ENCODE measurements around the gene AHCTF1. TPM values are rescaled to one million over a fixed set of nuclear protein-coding genes. Genes with fewer than 3 reads are reported as not detected.
"Not testable (repeated sequence)": the region's sequence is repeated elsewhere in the genome, so short reads cannot be mapped to it uniquely, and the experiment has no call there.

The AHCTF1 gene
- total RNA-seq, 1 donor from 2014 or later, result 21.1 TPM

DNA sequence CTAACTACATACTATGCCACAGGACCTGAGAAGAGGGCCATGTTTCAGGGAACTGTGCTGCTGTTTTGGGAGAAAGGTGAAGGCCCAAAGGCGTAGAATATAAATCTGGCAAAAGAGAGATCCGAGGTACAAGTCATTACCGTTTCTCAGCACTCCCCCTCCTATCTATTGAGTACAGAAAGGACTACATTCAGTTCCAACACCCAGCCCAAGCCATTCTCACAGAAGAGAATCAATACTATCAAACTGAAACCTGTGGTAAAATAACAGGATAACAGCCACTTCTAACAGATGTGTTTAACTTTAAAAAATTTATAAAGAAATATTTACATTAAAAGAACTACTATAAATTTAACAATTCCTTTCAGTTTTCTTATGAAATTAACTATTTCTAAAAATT, 7.8 kb downstream of the AHCTF1 start:
- DNase-seq (ENCODE audit: missing footprints) (no peak), ATAC-seq (no peak)
- intact Hi-C loops (cut with DNase I), result no loop called here

DNA sequence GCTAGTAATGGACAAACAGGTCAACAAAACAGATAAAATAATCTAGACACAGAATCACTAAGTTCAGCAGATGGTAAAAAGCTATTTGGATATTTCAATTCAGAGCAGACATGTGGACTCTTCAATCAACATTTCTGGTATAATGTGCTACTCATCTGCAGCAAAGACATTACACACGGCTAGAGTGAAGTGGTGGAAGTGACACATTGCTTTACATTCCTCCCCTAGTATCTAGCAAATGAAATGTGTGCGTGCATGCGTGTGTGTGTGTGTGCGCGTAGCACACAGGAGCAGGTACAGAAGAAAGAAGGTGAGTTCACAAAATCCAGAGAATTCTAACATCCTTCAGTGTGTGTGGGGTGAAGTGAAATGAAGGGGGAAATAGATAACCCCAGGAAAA, 8.3 kb downstream of the AHCTF1 start:
- DNase-seq (ENCODE audit: missing footprints), result no peak
- intact Hi-C loops (cut with DNase I), result no loop called here
- ATAC-seq, result no peak

DNA sequence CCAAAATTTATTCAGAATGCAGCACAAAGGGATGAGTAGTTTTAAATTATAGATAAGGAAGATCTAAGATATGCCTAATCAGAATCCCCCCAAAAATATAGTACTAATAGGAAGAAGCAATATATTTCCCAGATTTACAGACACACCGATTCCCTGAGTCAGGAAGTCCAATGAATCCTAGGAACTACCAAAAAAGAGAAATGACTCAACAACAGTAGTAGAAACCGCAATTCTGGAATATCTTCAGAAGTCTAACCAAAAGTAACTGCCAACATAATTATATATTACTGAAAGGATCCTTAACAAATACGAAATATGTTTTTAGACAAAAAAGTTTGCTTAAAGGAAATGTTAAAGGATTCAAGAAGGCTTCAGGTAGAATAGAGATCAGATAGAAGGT, 10.3 kb downstream of the AHCTF1 start:
- ATAC-seq (no peak), DNase-seq (ENCODE audit: missing footprints) (no peak)
- intact Hi-C loops (cut with DNase I), result no loop called here

DNA sequence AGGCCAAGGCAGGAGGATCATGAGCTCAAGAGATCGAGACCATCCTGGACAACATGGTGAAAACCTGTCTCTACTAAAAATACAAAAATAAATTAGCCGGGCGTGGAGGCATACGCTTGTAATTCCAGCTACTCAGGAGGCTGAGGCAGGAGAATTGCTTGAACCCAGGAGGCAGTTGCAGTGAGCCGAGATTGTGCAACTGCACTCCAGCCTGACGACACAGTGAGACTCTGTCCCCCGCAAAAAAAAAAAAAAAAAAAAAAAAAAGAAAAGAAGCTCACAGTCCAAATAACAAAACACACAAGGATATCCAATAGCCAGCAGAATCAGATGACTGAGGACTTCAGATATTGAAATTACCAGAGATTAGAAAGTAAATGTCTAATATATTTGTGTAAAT, 11.8 kb downstream of the AHCTF1 start:
- no peak for ATAC-seq
- DNase-seq (ENCODE audit: missing footprints), result no peak
- intact Hi-C loops (cut with DNase I), result no loop called here

DNA sequence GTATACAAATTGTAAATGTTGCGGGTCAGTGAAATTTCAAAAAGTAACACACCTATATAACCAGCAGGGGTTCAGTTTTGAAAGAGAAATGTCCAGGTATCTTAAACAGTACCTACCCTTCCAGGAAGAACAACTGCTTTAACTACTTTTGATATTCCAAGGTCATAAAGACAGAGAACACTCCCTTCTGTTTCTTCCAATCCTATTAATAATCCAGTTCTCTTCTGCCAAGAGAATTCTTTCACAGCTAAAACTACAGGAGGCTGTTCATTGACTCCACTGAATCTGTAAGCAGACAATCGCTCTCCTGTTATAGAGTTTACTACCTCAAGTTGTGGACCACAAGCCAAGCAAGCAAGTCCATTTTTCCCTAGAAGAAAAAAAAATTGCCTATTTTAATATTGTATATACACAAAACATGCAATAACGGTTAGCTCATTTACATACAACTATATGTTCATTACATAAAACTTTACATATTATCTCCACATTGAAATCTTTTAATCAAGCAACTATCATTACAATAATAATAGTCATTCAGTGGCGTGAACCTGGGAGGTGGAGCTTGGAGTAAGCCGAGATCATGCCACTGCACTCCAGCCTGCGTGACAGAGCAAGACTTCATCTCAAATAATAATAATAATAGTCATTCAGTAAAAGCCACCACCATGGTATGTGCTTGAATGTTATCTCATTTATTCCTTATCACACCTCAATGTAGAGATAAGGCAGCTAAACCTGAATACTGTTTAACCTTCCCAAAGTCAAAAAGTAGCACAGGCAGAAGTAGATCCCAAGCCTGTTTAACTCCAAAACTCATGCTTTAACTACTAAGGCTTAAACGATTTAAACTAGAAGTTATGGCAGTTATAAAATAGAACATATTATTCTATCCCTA, 15.5 kb downstream of the AHCTF1 start:
- intact Hi-C loops (cut with DNase I); DNase-seq (ENCODE audit: missing footprints): not testable (repeated sequence)
- ATAC-seq, result peak; percentile 69

DNA sequence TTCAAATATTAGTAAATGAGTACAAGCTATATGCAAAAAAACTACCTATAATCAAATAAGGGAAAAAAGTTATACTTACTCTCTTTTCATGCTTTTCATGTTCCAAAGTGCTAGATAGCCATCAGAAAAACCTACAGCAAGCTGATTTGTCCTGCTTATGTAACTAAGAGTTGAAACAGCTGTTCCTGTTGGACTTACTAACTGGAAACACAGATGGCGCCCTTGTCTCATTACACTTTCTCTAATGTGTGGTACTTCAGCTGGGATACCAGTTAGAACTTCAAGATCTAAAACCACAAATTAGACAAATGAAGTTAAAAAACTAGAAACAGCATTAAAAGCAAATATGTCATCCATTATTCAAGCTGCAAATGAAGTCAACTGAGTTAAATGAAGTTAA, 24.3 kb downstream of the AHCTF1 start:
- intact Hi-C loops (cut with DNase I), result loop anchor here (1.0 kb wide), 1 partner anchor 64 kb away; no protein-coding TSS in a partner anchor
- DNase-seq (ENCODE audit: missing footprints) (no peak), ATAC-seq (no peak)

DNA sequence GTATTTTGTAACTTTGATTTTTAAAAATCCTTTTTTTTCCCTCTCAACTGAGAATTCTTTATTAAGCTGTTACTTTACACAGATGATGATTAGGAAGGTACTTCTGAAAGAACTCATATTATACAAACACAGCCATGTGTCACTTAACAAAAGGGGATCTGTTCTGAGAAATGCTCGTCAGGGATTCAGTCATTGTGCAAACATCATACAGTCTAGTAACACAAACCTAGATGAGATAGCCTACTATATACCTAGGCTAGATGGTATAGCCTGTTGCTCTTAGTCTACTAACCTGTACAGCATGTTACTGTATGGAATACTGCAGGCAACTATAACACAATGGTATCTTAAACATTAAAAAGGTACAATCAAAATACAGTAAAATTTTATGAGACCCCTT, 24.9 kb downstream of the AHCTF1 start:
- no peak for DNase-seq (ENCODE audit: missing footprints)
- ATAC-seq, result no peak
- intact Hi-C loops (cut with DNase I), result loop anchor here (1.0 kb wide), 1 partner anchor 64 kb away; no protein-coding TSS in a partner anchor

GRCh38 chr1:246901874-246902273, 29.9 kb downstream of the AHCTF1 start:
- ATAC-seq (no peak), DNase-seq (ENCODE audit: missing footprints) (no peak)
- intact Hi-C loops (cut with DNase I), result no loop called here

GRCh38 chr1:246897302-246897701, 34.4 kb downstream of the AHCTF1 start:
- intact Hi-C loops (cut with DNase I), result no loop called here
- ATAC-seq, result no peak

GRCh38 chr1:246893191-246893939, 38.4 kb downstream of the AHCTF1 start:
- ATAC-seq (no peak), DNase-seq (ENCODE audit: missing footprints) (no peak)
- intact Hi-C loops (cut with DNase I), result loop anchor here (5.0 kb wide), 1 partner anchor 36 kb away; no protein-coding TSS in a partner anchor

More at GRCh38 chr1:246897302-246897701, 34.4 kb downstream of the AHCTF1 start:
- DNase-seq (ENCODE audit: missing footprints), result no peak

DNA sequence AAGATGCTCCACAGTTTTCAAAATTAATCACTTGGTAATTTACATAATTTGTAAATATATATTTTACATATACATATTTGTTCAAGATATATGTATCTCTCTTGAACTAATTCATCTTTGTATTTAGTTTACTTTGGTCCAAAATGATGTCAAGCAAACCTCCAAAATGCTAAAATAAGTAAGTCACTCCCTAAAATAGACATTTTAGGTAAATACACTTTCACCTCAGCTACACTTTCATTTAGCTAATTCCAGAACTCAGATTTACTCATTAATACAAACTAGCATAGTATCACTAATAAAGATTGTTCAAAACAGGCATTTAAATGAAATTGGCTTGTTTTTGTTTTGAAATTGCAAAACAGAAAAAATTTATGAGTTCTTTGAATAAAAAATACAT, 40.6 kb downstream of the AHCTF1 start:
- intact Hi-C loops (cut with DNase I), result loop anchor here (5.0 kb wide), 1 partner anchor 34 kb away; no protein-coding TSS in a partner anchor
- no peak for DNase-seq (ENCODE audit: missing footprints)
- ATAC-seq, result no peak

- intact Hi-C loops (cut with DNase I), result no loop called here
- no peak for DNase-seq (ENCODE audit: missing footprints)
- ATAC-seq, result no peak
Observed at GRCh38 chr1:246888522-246888921, 43.2 kb downstream of the AHCTF1 start.

- ATAC-seq; intact Hi-C loops (cut with DNase I); DNase-seq (ENCODE audit: missing footprints): not testable (repeated sequence)
Observed at GRCh38 chr1:246885389-246885788, 46.4 kb downstream of the AHCTF1 start.

GRCh38 chr1:246878551-246878950, 53.2 kb downstream of the AHCTF1 start:
- no peak for ATAC-seq
- intact Hi-C loops (cut with DNase I), result no loop called here

DNA sequence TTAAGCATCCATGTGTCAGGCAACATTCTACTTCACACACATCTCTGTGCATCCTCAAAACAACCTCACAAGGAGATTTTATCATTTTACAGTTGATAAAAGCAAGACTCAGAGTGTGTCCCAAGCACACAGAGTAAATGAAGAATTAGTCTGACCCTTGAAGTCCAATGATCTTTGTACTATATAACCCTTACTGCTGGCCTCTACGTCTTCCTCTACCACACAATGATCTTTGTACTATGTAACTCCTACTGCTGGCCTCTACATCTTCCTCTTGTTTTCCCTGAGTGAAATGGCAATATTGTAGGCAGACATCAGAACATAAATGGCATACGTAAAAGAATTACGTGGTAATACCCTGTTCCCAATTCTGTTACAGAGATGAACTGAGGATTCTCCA, 55.3 kb downstream of the AHCTF1 start:
- ATAC-seq, result no peak
- intact Hi-C loops (cut with DNase I), result no loop called here
- DNase-seq (ENCODE audit: missing footprints), result no peak

More at GRCh38 chr1:246878551-246878950, 53.2 kb downstream of the AHCTF1 start:
- DNase-seq (ENCODE audit: missing footprints), result no peak

GRCh38 chr1:246875041-246876026, 56.4 kb downstream of the AHCTF1 start:
- intact Hi-C loops (cut with DNase I), result no loop called here
- DNase-seq (ENCODE audit: missing footprints), result no peak

GRCh38 chr1:246865921-246866320, 65.8 kb downstream of the AHCTF1 start:
- no peak for DNase-seq (ENCODE audit: missing footprints)
- no peak for ATAC-seq
- intact Hi-C loops (cut with DNase I), result no loop called here

More at GRCh38 chr1:246875041-246876026, 56.4 kb downstream of the AHCTF1 start:
- no peak for ATAC-seq

DNA sequence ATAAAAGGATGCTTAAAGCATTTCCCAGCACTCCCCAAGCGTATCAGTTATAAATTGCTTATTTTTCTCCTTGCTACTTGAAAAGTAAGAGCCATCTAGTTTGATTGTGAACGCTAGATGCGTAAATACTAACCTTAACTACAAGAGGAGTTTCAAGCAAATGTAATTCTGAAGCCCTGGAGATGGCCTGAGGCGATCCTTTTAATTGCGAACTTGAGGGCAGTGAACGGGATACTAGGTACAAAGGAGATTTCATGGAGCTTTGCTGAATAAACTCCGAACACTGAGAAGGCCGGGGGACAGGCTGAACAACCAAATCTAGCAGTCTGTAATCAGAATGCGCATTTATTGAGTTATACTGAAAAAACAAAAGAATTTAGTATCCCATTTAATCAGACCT, 68.0 kb downstream of the AHCTF1 start:
- intact Hi-C loops (cut with DNase I); ATAC-seq; DNase-seq (ENCODE audit: missing footprints): not testable (repeated sequence)

Data from Right ventricle myocardium inferior (tissue), 1 donor.